GM19372 (cell line): ENCODE results near the gene DCST2.
A peak's percentile ranks its signal among the peaks of the same experiment; 100 is the strongest.
"Not testable (repeated sequence)": the region's sequence is repeated elsewhere in the genome, so short reads cannot be mapped to it uniquely, and the experiment has no call there.

Experiments
- ATAC-seq: cut with Tn5 transposase; IDR thresholded peaks from one replicate; pipeline ENCODE4 v1.9.1; 2021; ENCODE audit warnings: mild to moderate bottlenecking, low read depth, moderate library complexity; ENCODE audit not compliant: unreplicated experiment

DCST2 gene

DNA sequence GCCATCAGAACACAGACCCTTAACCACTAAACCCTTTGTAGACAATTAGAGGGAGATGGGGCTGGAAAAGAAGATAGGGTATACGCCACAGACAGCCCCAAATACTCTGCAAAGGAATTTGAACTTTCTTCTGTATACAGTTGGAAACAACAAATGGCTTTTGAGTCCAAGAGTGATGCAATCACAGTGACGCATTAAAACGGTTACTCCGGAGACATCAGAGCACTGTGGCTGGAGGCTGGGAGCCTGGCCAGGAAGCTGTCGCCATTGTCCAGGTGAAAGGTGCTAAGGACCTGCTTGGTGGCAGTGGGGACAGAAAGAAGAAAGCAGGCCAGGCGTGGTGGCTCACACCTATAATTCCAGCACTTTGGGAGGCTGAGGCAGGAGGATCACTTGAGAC is 46.3 kb downstream of the DCST2 start:
- no peak for ATAC-seq

DNA sequence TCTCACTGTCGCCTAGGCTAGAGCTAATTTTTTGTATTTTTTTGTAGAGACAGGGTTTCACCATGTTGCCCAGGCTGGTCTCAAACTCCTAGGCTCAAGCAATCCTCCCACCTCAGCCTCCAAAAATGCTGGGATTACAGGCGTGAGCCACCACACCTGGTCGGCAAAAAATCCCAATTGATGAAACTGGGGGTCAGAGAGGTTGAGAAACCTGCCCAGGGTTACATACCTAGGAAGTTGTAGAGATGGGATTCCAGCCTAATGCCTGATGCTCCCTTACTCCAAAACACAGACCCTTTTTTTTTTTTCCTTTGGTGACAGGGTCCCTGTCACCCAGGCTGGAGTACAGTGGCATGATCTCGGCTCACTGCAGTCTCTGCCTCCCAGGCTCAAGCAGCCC is 46.8 kb downstream of the DCST2 start:
- not testable (repeated sequence) for ATAC-seq

DNA sequence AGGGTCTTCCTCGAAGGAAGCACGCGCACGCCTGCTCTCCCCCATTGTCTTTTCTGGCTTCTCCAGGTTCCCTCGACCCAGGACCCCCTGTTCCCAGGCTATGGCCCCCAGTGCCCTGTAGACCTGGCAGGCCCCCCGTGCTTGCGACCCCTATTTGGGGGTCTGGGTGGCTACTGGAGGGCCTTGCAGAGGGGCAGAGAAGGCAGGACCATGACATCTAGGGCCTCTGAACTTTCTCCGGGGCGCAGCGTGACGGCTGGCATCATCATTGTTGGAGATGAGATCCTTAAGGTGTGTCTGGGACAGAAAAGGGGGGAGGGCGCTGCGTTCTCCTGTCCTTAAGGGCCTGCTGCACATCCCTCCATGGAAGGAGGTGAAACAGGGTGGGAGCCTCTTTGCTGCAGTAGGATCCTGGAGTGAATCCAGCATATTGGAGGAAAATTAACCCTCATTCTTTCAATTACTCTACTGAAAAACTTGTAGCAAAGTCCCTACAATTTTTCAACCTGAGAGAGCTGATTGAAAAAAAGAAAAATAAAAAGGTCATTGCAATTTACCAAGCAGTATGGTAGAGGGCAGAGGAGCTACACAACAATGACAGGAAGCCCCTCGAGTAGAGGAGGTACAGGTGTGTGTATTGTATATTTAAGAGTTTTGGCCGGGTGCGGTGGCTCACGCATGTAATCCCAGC is 49.7 kb downstream of the DCST2 start:
- ATAC-seq, result no peak

DNA sequence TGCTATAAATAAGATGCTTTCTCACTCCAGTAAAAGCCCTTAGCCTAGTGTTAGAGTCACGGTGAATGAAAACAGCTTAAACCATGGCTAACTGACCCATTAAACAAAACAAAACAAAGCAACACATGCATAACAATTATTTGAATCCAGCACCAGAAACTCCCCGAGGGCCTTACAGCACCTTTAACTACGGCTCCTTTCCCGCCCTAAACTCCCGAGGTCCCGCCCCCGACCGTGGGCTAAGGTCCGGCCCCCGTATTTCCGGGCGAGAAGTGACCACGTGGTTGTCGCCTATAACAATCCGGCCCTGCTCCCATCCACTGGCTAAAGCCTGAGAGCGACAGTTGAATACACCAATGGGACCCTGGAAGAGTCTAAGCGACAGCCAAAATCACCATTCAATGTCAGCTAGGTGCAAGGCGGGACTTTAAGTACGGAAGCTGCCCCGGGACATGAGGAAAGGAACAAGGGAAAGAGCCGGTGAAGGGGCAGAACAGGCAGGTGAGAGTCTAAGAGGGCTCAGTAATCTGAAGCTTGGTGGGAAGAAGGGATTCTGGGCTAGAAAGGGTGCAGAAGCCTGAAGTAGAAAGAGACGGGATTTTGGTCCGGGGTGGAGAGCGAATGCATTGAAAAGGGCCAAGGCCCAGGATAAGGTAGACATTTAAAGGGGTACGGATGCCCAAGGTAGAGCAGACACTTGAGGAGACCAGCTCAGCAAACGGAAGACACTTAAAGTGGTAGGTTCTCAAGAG is 50.5 kb downstream of the DCST2 start, which contains the start of gene FLAD1:
FLAD1 (plus strand) TSS at position 448 of the 752 bp plus-strand sequence. CDS start 351 bp downstream, outside the sequence.
- ATAC-seq, result peak; percentile 99

DNA sequence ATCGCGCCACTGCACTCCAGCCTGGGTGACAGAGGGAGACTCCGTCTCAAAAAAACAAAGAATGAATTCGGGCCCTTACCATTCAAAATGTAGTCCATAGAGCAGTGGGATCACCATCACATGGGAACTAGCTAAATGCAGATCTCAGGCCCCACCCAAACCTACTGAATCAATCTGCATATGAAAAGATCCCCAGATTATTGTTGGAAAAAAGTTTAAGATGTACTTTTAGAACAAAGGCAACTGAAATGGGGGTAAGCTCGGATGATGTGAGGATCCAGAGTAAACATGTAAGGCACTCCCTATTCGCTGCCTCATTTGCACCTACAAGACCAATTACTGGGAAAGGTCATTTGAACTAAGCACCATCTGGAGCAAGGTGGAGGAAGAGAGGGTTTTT is 51.2 kb downstream of the DCST2 start:
- no peak for ATAC-seq

DNA sequence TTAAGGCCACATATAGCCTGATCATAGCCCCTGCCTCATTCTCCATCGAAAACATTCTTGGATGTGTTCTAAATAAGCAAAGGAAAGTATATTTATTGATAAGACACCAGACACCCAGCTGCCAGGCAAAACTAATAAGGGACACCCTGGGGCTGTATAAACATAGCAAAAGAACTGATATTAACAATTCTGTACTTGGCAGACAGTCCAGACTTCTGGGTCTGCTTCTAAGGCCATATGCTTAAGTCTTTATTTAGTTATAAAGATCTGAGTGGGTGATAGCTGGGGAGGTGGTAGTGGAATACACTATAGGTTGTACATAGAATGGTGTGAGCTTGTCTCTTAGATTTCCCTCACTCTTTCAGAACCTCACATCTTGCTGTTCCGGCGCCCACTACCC is 55.2 kb downstream of the DCST2 start:
- ATAC-seq, result no peak

DNA sequence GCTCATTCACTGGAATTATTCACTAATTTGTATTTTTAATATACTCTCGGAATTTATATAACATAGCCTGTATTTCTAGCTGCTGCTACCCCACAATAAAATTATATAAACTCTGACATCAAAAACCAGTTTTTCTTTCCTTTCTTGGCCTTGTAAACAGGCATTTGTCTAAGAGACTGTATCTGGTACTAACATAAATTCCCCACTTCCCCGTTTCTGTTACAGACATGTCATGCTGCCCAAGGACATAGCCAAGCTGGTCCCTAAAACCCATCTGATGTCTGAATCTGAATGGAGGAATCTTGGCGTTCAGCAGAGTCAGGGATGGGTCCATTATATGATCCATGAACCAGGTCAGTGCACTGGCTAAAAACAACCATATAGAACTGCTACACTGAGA is 55.8 kb downstream of the DCST2 start:
- not testable (repeated sequence) for ATAC-seq

GRCh38 chr1:154975409-154976059 is 58.0 kb downstream of the DCST2 start:
- no peak for ATAC-seq

GRCh38 chr1:154974808-154975408 is 58.7 kb downstream of the DCST2 start:
- ATAC-seq, result peak; percentile 44

DNA sequence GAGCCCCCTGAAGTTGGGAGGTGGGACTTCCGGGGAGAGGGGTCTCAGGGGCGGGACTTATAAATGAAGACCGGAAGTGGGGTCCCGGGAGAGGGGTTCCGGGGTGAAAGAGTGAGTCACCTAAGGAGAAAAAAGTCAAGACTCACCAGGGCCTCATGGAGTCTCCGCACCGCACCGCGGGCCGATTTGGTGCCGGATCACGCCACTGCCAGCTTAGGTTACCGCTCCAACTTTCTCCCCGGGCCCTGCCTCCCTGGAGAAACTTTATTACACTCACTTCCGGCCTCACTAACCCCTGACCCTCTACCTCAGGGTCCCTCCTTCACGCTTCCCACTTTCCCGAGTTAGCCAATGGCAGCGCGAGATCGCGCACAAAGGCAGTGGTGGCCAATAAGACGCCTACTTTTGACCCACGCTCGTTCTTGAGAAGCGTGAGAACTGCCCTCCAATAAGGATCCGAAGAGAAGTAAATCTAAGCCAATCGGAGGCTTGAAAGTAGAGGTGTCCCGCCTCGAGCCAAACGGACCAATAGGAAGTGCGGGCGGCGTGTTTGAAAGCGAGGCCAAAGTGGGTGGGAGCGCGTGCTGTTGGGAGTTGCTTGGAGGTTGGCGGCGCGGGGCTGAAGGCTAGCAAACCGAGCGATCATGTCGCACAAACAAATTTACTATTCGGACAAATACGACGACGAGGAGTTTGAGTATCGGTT is 59.3 kb downstream of the DCST2 start, which contains the start of gene CKS1B:
CKS1B (plus strand) TSS at position 580 of the 706 bp plus-strand sequence; CDS start at position 645, 65 bp downstream.
- peak; percentile 69 for ATAC-seq

DNA sequence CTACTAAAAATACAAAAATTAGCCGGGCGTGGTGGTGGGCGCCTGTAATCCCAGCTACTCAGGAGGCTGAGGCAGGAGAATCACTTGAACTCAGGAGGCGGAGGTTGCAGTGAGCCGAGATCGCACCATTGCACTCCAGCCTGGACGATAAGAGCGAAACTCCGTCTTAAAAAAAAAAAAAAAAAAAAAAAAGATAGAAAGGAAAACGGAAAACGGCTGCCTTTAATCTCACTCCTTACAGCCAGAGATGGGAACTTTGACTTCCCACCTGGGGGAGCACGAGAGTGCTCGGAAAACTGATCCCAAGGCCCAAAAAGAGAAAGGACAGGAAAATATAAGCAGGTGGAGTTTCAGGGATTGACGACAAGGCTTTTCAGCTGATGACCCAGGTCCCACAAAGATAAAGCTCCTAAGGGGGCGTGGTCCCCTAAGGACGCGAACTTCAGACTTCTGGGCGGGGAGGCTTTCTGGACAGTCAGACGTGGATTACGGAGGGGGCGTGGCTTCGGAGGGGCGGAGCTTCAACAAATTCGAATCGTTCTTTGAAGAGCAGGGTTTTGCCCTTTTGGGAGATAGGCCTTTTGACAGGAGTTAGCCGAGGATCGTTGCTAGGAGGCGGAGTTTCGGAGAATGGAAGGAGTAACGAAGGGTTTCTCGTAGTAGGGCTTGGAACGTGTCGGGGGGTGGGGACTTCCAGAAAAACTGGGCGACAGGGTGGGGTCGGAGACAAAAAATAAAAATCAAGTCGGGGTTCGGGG is 60.1 kb downstream of the DCST2 start:
- ATAC-seq, result no peak

- ATAC-seq, result no peak
Observed at GRCh38 chr1:154972517-154973343, 60.9 kb downstream of the DCST2 start.

GRCh38 chr1:154972213-154972516 is 61.4 kb downstream of the DCST2 start:
- no peak for ATAC-seq

DNA sequence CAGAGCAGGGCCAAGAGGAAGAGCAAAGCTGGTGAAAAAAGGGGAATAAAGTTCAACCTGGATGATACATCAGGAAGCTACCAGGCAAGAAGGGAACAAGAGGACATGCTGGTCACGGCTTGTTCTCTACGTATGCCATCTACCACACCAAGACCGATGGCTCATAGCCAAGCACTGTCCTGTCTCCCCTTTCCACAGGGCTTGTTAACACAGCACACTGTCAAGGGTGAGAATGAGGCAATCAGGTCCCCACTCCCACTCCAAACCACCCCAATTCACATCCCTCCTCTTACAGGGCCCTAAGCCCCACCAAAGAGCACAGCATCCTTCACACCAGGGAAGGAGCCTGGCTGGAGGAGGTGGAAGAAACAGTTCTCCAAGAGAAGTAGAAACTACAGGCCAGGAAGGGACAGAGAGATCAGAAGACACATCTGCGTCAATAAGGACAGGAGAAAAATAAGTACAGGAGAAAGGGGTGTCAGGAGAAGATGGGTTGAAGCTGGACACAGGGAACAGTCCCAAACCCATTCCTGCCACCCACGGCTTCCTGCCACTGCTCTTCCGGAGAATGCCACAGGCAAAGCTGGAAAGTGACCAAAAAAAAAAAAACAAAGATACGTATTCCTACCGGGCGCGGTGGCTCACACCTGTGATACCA is 62.1 kb downstream of the DCST2 start:
- no peak for ATAC-seq

GRCh38 chr1:154970631-154971340 is 62.8 kb downstream of the DCST2 start, which contains the start of gene SHC1:
SHC1 (minus strand) TSS chr1:154970747; CDS start chr1:154970526, 221 bp downstream.
- ATAC-seq, result no peak

- ATAC-seq, result no peak
Observed at GRCh38 chr1:154969860-154970452, 63.6 kb downstream of the DCST2 start.

- no peak for ATAC-seq
Observed at GRCh38 chr1:154969246-154969645, 64.3 kb downstream of the DCST2 start.
